Measurements from ENCODE around the gene PSMG1.

DNA sequence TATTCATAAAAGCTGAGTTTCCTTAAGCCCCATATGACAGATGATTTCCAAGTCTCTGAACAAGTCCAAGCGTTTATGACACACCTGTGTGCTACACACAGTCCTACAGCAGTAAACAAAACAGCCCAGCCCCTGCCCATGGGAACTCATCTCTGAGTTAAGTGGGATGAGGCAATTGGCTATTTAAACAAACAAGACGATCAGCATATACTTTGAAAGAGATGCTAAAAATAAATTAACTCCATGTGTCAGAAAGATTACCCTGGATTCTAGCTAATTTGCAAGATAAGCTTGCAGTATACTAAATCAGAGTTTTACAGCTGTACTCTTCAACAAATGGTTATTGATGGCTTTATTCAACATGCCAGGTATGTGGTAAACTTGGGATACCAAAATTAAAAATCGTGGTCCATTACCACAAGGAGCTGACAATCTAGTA lies 7.0 kb downstream of the PSMG1 start:
- no peak for TF ChIP-seq POLR2A (IDR thresholded peaks at IDR 0.05)
- TF ChIP-seq, protein P1, sequence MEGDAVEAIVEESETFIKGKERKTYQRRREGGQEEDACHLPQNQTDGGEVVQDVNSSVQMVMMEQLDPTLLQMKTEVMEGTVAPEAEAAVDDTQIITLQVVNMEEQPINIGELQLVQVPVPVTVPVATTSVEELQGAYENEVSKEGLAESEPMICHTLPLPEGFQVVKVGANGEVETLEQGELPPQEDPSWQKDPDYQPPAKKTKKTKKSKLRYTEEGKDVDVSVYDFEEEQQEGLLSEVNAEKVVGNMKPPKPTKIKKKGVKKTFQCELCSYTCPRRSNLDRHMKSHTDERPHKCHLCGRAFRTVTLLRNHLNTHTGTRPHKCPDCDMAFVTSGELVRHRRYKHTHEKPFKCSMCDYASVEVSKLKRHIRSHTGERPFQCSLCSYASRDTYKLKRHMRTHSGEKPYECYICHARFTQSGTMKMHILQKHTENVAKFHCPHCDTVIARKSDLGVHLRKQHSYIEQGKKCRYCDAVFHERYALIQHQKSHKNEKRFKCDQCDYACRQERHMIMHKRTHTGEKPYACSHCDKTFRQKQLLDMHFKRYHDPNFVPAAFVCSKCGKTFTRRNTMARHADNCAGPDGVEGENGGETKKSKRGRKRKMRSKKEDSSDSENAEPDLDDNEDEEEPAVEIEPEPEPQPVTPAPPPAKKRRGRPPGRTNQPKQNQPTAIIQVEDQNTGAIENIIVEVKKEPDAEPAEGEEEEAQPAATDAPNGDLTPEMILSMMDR (IDR thresholded peaks at IDR 0.05 in 4 of 5, conservative IDR thresholded peaks at IDR 0.05 in 1 of 5) = no peak
